ENCODE measurements around the gene NKIRAS1.

The NKIRAS1 gene

GRCh38 chr3:23916886-23917678, at the start of gene NKIRAS1, which contains the start of gene RPL15:
Gene NKIRAS1 (minus strand): TSS chr3:23916990. CDS start chr3:23910904, 6,086 bp downstream.
Gene RPL15 (plus strand): TSS chr3:23917132. CDS start chr3:23917860, 728 bp downstream.
- DNase-seq (ENCODE audit: low spot score): peak; percentile 97

DNA sequence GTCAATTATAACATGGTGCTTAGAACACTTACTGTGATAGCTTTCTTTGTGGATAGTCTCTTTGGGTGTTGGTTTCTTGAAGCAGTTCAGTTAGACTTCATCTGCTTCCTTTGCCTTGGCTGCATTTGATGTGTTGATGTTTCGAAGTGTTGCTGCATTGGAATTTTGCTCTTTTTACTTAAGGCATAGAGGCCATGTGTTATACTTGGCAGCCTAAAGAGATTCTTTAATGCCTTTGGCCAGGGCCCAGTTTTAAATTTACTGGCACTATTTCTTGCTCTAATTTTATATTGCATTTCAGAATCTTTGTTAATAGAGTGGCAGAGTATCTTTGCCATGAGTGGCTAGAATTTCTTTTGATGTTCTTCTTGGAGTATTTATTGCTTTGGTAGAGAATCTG, 49.5 kb upstream of the NKIRAS1 start:
- no peak for DNase-seq (ENCODE audit: low spot score)

- DNase-seq (ENCODE audit: low spot score): no peak
These were observed 47.9 kb upstream of the NKIRAS1 start for GRCh38 chr3:23964537-23965235.

DNA sequence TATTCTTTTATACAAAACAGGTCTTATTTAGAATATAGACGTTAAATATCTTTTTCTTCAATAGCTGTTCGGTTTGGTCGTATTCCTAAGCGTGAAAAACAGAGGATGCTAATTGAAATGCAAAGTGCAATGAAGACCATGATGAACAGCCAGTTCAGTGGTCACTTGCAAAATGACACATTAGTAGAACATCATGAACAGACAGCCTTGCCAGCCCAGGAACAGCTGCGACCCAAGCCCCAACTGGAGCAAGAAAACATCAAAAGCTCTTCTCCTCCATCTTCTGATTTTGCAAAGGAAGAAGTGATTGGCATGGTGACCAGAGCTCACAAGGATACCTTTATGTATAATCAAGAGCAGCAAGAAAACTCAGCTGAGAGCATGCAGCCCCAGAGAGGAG, 45.1 kb upstream of the NKIRAS1 start:
- no peak for DNase-seq (ENCODE audit: low spot score)

- no peak for DNase-seq (ENCODE audit: low spot score)
These were observed 44.3 kb upstream of the NKIRAS1 start for GRCh38 chr3:23961066-23961465.

DNA sequence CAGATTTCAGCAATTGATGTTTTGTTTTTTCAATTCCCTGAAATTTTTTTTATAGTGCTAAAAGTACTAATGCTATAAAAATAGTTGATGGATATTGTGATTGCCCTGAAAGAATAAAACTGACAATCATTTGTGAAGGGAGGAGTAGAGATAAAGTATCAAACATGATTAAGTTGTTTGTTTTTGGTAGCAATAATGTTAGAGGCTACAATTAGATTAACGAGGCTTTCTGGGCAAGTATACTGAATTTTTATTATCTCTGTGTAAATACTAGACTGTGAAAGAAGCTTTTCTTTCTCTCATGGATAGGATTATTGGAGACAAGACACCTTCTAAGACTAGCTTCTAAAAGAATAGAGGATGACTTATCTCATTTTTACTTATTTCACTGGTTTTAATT, 43.9 kb upstream of the NKIRAS1 start:
- DNase-seq (ENCODE audit: low spot score): no peak

GRCh38 chr3:23959135-23959900, 42.5 kb upstream of the NKIRAS1 start:
- no peak for DNase-seq (ENCODE audit: low spot score)

DNA sequence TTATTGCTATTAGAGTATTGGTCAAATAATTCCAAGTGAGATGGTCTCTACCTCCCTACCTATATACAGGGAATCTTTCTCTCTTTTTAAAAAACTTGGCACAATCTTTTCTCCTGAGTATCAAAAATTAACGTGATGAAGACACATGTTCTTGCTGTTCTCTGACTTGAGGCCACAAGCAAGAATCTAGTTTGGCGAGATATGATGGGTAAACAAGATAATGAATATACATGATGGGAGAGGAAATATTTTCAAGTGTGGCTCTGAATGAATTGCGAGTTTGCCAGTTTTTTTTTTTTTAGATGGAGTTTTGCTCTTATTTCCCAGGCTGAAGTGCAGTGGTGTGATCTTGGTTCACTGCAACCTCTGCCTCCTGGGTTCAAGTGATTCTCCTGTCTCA, 39.9 kb upstream of the NKIRAS1 start:
- no peak for DNase-seq (ENCODE audit: low spot score)

- DNase-seq (ENCODE audit: low spot score): no peak
These were observed 37.4 kb upstream of the NKIRAS1 start for GRCh38 chr3:23954144-23954543.

- DNase-seq (ENCODE audit: low spot score): no peak
These were observed 36.7 kb upstream of the NKIRAS1 start for GRCh38 chr3:23953523-23953922.

DNA sequence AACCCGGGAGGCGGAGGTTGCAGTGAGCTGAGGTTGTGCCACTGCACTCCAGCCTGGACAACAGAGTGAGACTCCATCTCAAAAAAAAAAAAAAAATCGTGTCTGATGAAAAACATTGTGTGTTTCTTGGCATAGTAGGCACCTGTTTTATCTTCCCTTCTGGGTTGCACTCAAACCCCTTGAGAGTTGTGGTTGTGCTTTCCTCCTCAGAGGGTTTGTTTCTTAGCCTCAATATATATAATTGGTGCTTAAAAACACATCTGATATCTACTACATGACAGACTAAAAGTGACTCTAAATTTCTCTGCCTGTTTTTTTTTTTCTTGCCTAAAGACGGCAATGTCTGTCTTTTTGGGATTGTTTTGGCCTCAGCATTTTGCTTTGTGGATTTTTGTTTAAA, 35.9 kb upstream of the NKIRAS1 start:
- DNase-seq (ENCODE audit: low spot score): no peak

GRCh38 chr3:23950293-23950692, 33.5 kb upstream of the NKIRAS1 start:
- DNase-seq (ENCODE audit: low spot score): no peak

DNA sequence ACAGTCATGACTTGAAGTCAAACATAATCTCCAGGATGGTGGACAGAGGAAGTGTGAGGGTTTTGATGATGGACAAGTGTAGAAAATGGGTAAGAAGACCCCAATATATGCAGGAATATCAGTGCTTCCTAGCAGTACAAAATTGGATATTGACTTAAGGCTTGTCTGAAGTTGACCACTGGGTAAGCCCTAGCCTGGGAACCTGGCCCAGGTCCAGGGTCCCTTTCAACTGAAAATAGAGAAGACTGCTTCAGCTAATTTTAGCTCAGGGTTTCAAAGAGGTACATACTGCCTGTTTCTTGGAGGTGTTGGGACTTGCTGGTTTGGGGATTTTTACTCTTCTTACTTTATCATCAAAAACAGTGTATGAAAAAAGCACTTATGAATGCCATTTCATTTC, 33.0 kb upstream of the NKIRAS1 start:
- no peak for DNase-seq (ENCODE audit: low spot score)

- no peak for DNase-seq (ENCODE audit: low spot score)
These were observed 32.0 kb upstream of the NKIRAS1 start for GRCh38 chr3:23948761-23949160.

- DNase-seq (ENCODE audit: low spot score): peak; percentile 97
These were observed 29.3 kb upstream of the NKIRAS1 start for GRCh38 chr3:23945913-23946687.

- DNase-seq (ENCODE audit: low spot score): no peak
These were observed 28.8 kb upstream of the NKIRAS1 start for GRCh38 chr3:23945663-23945912.

DNA sequence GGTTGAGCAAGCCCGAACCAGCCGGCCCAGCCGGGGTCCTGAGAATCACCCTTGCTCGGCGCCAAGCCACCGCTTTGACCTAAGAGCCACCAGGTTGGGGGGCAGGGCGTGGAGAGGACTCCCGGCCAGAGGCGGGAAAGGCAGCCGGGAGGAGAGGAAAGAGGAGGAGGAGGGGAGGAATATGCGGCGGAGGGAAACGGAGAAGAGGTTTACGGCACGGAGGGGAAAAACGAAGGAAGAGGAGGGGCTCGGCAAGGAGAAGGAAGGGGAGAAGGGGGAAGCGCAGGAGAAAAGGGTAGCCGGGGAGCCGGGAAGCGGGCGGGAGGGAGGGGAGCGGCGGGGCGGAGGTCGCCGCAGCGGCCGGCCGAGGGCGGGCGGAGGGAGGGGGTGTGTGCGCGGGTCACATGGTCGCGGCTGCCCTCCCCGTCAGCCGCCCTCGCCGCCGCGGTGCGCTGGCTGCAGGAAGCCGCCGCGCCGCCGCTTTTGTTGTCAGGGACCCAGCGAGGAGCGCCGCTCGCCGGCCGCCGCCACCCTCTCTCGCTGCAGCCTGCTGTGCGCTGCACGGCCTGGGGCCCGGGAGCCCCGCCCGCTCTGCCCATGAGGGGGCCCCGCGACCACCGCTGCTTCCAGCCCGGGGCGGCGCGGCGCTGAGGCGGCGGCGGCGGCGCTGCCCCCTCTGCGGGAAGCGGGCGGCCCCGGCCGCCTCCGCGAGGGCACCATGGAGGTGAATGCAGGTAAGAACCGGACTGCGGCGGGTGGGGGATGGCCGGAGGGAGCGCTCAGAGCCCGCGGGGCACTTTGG, 28.3 kb upstream of the NKIRAS1 start, which contains the start of gene NR1D2:
Gene NR1D2 (plus strand): TSS at position 426 of the 802 bp plus-strand sequence. CDS start 293 bp downstream, at position 719.
- peak; percentile 88 for DNase-seq (ENCODE audit: low spot score)

GRCh38 chr3:23944007-23944783, 27.4 kb upstream of the NKIRAS1 start:
- DNase-seq (ENCODE audit: low spot score): no peak

DNA sequence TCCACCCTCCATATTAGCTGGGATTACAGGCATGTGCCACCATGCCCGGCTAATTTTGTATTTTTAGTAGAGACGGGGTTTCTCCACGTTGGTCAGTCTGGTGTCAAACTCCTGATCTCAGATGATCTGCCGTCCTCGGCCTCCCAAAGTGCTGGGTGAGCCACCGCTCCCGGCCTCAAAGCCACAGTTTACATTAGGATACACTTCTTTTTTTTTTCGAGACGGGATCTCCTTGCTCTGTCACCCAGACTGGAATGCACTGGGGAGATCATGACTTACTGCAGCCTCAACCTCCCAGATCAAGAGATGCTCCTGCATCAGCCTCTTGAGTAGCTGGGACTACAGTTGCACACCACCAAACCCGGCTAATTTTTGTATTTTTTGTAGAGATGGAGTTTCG, 25.8 kb upstream of the NKIRAS1 start:
- no peak for DNase-seq (ENCODE audit: low spot score)

DNA sequence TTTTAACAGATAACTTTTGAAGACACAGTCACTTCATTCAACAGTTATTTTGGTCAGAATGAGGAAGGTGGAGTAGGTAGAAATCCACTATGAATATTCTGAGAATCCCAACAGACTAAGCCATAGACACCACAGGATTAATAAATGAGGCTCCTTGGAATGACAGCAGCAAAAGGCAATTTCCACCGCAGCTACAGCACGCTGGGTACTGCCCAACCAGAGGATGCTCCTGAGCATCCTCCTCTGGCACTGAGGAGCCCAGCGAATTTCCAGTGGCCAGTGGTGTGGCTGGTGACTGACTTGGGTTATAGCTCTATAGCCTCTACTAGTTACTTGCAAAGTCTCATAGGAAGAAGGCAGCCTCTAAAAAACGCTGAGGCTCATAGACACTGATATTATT, 24.6 kb upstream of the NKIRAS1 start:
- DNase-seq (ENCODE audit: low spot score): no peak
